Neural progenitor cell (in vitro differentiated cells): ENCODE measurements around the gene TATDN2. TPM values are rescaled to one million over a fixed set of nuclear protein-coding genes. Genes with fewer than 3 reads are reported as not detected.

Experiments used
- DNase-seq: peaks from one replicate; pipeline ENCODE4 v3.0.0-alpha.2; 2016; ENCODE audit warnings: low spot score
- H2AFZ ChIP-seq: fragments of 200-600 bp; sonication (generic); replicated peaks from 2 replicates; pipeline ENCODE4 v1.6.1; 2016; ENCODE audit warnings: antibody characterized with exemption
- H3F3A ChIP-seq: fragments of 200-600 bp; sonication (generic); 2 replicates; pipeline ENCODE4 v1.6.1; 2016; ENCODE audit warnings: antibody characterized with exemption, low read depth
- H3K27ac ChIP-seq: fragments of 200-600 bp; sonication (generic); 2 replicates; pipeline ENCODE4 v1.5.1; 2016; ENCODE audit warnings: mild to moderate bottlenecking
- H3K27me3 ChIP-seq: fragments of 200-600 bp; sonication (generic); 2 replicates; pipeline ENCODE4 v1.6.1; 2016; ENCODE audit warnings: mild to moderate bottlenecking, moderate library complexity
- H3K36me3 ChIP-seq: fragments of 200-600 bp; sonication (generic); 2 replicates; pipeline ENCODE4 v1.5.1; 2016
- H3K4me1 ChIP-seq: fragments of 200-600 bp; sonication (generic); 2 replicates; pipeline ENCODE4 v1.6.1; 2016; ENCODE audit warnings: mixed run types
- H3K4me2 ChIP-seq: fragments of 200-600 bp; sonication (generic); 2 replicates; pipeline ENCODE4 v1.6.1; 2016
- H3K4me3 ChIP-seq: fragments of 200-600 bp; sonication (generic); 2 replicates; pipeline ENCODE4 v1.5.1; 2016
- H3K79me2 ChIP-seq: fragments of 200-600 bp; sonication (generic); 2 replicates; pipeline ENCODE4 v1.6.1; 2016; ENCODE audit warnings: low read depth
- H3K9ac ChIP-seq: fragments of 200-600 bp; sonication (generic); 2 replicates; pipeline ENCODE4 v1.6.1; 2016
- H3K9me3 ChIP-seq: fragments of 200-600 bp; sonication (generic); 2 replicates; pipeline ENCODE4 v1.5.1; 2016; ENCODE audit warnings: low read depth
- H4K20me1 ChIP-seq: fragments of 200-600 bp; sonication (generic); 2 replicates; pipeline ENCODE4 v1.6.1; 2016; ENCODE audit warnings: low read depth
- H3K27ac Mint-ChIP-seq: 3 replicates; pipeline ENCODE4 v1.8.0; 2021; ENCODE audit warnings: mixed read lengths
- H3K27me3 Mint-ChIP-seq: 2 replicates; pipeline ENCODE4 v1.8.0; 2022; ENCODE audit warnings: low read depth, mild to moderate bottlenecking, inconsistent platforms, moderate library complexity, mixed read lengths; ENCODE audit not compliant: insufficient read depth
- H3K36me3 Mint-ChIP-seq: 3 replicates; pipeline ENCODE4 v1.8.0; 2021; ENCODE audit warnings: mixed read lengths
- H3K4me1 Mint-ChIP-seq: 3 replicates; pipeline ENCODE4 v1.8.0; 2021; ENCODE audit warnings: mixed read lengths
- H3K4me3 Mint-ChIP-seq: 3 replicates; pipeline ENCODE4 v1.8.0; 2021; ENCODE audit warnings: mild to moderate bottlenecking, moderate library complexity, mixed read lengths
- H3K9me3 Mint-ChIP-seq: 3 replicates; pipeline ENCODE4 v1.8.0; 2020; ENCODE audit warnings: mixed read lengths
- EZH2 ChIP-seq: fragments of 200-600 bp; sonication (generic); IDR thresholded peaks from 2 replicates; pipeline ENCODE4 v1.6.1; 2017; ENCODE audit warnings: antibody characterized with exemption, mild to moderate bottlenecking, moderate library complexity
- EZH2phosphoT487 ChIP-seq: fragments of 200-600 bp; sonication (generic); IDR thresholded peaks from 2 replicates; pipeline ENCODE4 v1.6.1; 2017; ENCODE audit warnings: antibody characterized with exemption
- total RNA-seq: library from RNA; depleted of rRNA; stranded (reverse); fragments of >200 nt; gene quantifications from 2 replicates; pipeline ENCODE4 v1.2.3, GENCODE V29; 2015; ENCODE audit warnings: low replicate concordance
- TF ChIP-seq, protein P1 (sequence below): fragments of 200-600 bp; sonication (generic); IDR thresholded peaks from 2 replicates; pipeline ENCODE4 v1.5.1; 2017; ENCODE audit warnings: antibody characterized with exemption, mild to moderate bottlenecking

TATDN2 gene
- total RNA-seq, 1 donor from 2014 or later: 11.7 TPM

DNA sequence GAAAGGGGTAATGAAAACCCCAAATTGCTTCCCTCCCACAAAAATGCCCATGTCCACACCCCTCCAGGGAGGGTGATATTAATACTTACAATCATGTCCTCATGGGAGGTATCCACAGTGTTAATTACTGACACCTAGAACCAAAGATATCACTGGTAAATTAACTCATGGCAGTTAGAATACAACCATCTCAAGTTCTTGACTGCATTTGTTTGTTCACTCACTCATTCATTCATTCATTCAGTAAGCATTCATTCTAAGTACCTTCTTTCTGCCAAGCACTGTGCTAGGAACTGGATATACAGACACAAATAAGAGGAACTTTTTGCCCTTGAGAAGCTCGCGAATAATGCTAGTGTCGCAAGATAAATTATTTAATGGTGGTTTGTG, 69.7 kb downstream of the TATDN2 start:
- H3K4me1 ChIP-seq: no peaks in the 10 kb centered on the region
- Mint-ChIP-seq H3K27ac (no peak overlapping the region), H3K4me1 (peaks cover 13% of the 10 kb centered on the region), H3K9me3 (no peaks in the 10 kb centered on the region), H3K36me3 (peaks cover 5% of the 10 kb centered on the region), H3K4me3 (no peak overlapping the region), H3K27me3 (peaks cover 9% of the 10 kb centered on the region)
- no peaks in the 10 kb centered on the region for H3K27me3 ChIP-seq
- no peaks in the 10 kb centered on the region for H3K36me3 ChIP-seq
- H3K27ac ChIP-seq: no peak overlapping the region
- no peaks in the 10 kb centered on the region for H3K9me3 ChIP-seq
- H3K9ac ChIP-seq: no peak overlapping the region
- H3K4me3 ChIP-seq: no peak overlapping the region
- no peak overlapping the region for H3K4me2 ChIP-seq
- TF ChIP-seq EZH2 (no peak), EZH2phosphoT487 (no peak)
- TF ChIP-seq, protein P1, sequence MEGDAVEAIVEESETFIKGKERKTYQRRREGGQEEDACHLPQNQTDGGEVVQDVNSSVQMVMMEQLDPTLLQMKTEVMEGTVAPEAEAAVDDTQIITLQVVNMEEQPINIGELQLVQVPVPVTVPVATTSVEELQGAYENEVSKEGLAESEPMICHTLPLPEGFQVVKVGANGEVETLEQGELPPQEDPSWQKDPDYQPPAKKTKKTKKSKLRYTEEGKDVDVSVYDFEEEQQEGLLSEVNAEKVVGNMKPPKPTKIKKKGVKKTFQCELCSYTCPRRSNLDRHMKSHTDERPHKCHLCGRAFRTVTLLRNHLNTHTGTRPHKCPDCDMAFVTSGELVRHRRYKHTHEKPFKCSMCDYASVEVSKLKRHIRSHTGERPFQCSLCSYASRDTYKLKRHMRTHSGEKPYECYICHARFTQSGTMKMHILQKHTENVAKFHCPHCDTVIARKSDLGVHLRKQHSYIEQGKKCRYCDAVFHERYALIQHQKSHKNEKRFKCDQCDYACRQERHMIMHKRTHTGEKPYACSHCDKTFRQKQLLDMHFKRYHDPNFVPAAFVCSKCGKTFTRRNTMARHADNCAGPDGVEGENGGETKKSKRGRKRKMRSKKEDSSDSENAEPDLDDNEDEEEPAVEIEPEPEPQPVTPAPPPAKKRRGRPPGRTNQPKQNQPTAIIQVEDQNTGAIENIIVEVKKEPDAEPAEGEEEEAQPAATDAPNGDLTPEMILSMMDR: no peak
- H3F3A ChIP-seq: no peaks in the 10 kb centered on the region
- DNase-seq: no peak
- H4K20me1 ChIP-seq: peaks cover 6% of the 10 kb centered on the region
- H2AFZ ChIP-seq: no peak overlapping the region
- peaks cover 32% of the 10 kb centered on the region for H3K79me2 ChIP-seq

DNA sequence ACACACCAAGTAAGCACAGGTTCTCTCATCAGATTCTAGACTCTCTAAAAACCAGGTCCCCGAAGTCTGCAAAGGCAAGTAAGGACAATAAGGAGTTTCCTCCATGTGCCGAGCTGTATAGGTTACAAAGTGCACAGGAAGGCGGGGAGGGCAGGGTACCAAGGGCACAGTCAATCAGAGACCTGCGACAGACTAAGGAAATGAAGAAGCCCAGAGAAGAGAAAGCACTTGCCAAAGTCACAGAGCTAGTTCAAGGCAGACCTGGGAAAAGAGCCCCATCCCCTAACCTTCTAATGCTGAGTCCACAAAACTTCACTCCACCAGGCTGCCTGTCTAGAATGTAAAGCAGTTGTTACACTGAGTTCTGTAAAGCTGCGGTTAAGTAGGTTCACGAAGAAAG, 71.0 kb downstream of the TATDN2 start:
- Histone ChIP-seq H3K4me2 (peak overlapping the region; percentile 100), H3K27ac (no peak overlapping the region), H3K4me1 (no peaks in the 10 kb centered on the region), H3K36me3 (no peaks in the 10 kb centered on the region), H3K27me3 (peaks cover 3% of the 10 kb centered on the region), H3K4me3 (peak overlapping the region; percentile 94), H3K9me3 (no peaks in the 10 kb centered on the region), H3K79me2 (peaks cover 32% of the 10 kb centered on the region), H4K20me1 (peaks cover 6% of the 10 kb centered on the region), H3F3A (no peaks in the 10 kb centered on the region), H2AFZ (no peak overlapping the region), H3K9ac (no peak overlapping the region)
- TF ChIP-seq EZH2: no peak
- TF ChIP-seq, protein P1: no peak
- no peak for TF ChIP-seq EZH2phosphoT487
- Mint-ChIP-seq H3K27ac (no peak overlapping the region), H3K27me3 (peaks cover 12% of the 10 kb centered on the region), H3K4me3 (peak overlapping the region; percentile 97), H3K4me1 (peaks cover 13% of the 10 kb centered on the region), H3K36me3 (peaks cover 3% of the 10 kb centered on the region), H3K9me3 (no peaks in the 10 kb centered on the region)
- no peak for DNase-seq

DNA sequence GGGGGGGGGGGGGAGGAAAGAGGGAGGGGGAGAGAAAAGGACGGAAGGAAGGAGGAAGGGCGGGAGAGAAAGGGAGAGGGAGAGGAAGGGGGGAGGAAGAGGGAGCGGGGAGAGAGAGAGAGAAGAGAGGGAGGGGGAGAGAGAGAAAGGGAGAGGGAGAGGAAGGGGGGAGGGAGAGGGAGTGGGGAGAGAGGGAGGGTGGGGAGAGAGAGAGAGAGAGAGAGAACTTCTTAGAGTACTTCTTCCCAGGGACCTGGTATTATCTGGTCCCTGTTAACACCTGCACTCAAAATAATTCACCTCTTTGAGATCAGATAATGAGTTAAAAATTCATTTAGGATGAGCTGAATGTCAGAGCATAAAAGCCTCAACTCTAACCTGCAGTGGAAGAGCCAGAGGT, 71.5 kb downstream of the TATDN2 start:
- peak overlapping the region; percentile 93 for H3K9ac ChIP-seq
- Mint-ChIP-seq H3K27ac (peak overlapping the region; percentile 98), H3K27me3 (peaks cover 17% of the 10 kb centered on the region), H3K36me3 (no peaks in the 10 kb centered on the region), H3K9me3 (no peaks in the 10 kb centered on the region), H3K4me1 (peaks cover 13% of the 10 kb centered on the region), H3K4me3 (peak overlapping the region; percentile 97)
- H3K9me3 ChIP-seq: no peaks in the 10 kb centered on the region
- H3K4me1 ChIP-seq: no peaks in the 10 kb centered on the region
- H3F3A ChIP-seq: no peaks in the 10 kb centered on the region
- peaks cover 32% of the 10 kb centered on the region for H3K79me2 ChIP-seq
- no peak overlapping the region for H3K27ac ChIP-seq
- no peak overlapping the region for H2AFZ ChIP-seq
- H3K27me3 ChIP-seq: peaks cover 8% of the 10 kb centered on the region
- TF ChIP-seq EZH2 (no peak), EZH2phosphoT487 (no peak)
- TF ChIP-seq, protein P1: no peak
- peaks cover 6% of the 10 kb centered on the region for H4K20me1 ChIP-seq
- H3K4me3 ChIP-seq: peak overlapping the region; percentile 94
- H3K4me2 ChIP-seq: peak overlapping the region; percentile 100
- no peaks in the 10 kb centered on the region for H3K36me3 ChIP-seq
- no peak for DNase-seq
